ENCODE measurements around the gene ROR1.

The ROR1 gene

DNA sequence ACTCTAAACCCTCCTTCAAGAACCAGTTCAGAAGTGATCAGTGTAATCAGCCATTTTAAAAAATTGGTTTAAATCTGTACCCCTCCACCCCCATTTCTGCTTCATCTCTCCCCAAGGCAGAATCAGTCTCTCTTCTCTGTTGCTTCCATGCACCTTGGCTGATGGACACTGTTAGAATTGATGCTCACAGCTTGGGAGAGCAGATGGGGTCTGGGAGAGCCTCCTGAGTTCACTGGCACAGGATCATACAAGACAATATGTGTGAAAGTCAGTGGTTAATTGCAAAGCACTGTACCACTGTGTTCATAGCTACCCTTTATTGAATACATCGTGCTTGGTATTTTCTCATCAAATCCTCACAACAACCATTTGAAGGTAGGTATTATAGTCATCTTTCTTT is 140.9 kb downstream of the ROR1 start:
- TF ChIP-seq, protein P1, sequence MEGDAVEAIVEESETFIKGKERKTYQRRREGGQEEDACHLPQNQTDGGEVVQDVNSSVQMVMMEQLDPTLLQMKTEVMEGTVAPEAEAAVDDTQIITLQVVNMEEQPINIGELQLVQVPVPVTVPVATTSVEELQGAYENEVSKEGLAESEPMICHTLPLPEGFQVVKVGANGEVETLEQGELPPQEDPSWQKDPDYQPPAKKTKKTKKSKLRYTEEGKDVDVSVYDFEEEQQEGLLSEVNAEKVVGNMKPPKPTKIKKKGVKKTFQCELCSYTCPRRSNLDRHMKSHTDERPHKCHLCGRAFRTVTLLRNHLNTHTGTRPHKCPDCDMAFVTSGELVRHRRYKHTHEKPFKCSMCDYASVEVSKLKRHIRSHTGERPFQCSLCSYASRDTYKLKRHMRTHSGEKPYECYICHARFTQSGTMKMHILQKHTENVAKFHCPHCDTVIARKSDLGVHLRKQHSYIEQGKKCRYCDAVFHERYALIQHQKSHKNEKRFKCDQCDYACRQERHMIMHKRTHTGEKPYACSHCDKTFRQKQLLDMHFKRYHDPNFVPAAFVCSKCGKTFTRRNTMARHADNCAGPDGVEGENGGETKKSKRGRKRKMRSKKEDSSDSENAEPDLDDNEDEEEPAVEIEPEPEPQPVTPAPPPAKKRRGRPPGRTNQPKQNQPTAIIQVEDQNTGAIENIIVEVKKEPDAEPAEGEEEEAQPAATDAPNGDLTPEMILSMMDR (IDR thresholded peaks at IDR 0.05): no peak
- H2AFZ ChIP-seq: no peak overlapping the region
- peaks cover 13% of the 10 kb centered on the region for H3K4me1 ChIP-seq
- no peak overlapping the region for H3K4me2 ChIP-seq (ENCODE audit: low read length)
- H3K27me3 ChIP-seq (ENCODE audit: control insufficient read depth, insufficient read depth, low read length): no peaks in the 10 kb centered on the region
- no peaks in the 10 kb centered on the region for H3K9me3 ChIP-seq (ENCODE audit: control insufficient read depth, low read length)
- peaks cover 2% of the 10 kb centered on the region for H3K79me2 ChIP-seq
- no peak overlapping the region for H3K9ac ChIP-seq
- H3K36me3 ChIP-seq (ENCODE audit: control insufficient read depth, insufficient read depth, low read length): no peaks in the 10 kb centered on the region
- H3K4me3 ChIP-seq (ENCODE audit: low read depth, low read length): no peak overlapping the region
- no peak overlapping the region for H3K27ac ChIP-seq

DNA sequence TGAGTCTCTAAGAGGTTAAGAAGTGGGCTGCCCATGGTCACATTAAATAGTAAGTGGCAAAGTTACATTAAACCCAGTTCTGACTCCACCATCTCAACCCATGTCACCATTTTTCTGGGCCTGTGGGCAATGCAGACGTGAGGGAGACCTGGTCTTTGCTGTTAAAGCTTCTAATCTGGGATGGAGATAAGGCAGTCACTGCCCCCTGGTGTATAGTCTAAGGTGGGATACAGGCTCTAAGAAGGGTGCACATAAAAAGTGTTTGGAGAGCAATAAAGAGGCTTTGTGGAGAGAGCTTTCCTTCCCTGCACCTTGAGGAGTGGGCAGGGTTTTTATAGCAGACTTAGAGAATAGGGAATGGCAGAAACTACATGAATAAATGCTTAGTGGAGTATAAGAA is 141.3 kb downstream of the ROR1 start:
- H3K27ac ChIP-seq: no peak overlapping the region
- no peaks in the 10 kb centered on the region for H3K9me3 ChIP-seq (ENCODE audit: control insufficient read depth, low read length)
- no peaks in the 10 kb centered on the region for H3K27me3 ChIP-seq (ENCODE audit: control insufficient read depth, insufficient read depth, low read length)
- H2AFZ ChIP-seq: no peak overlapping the region
- no peak overlapping the region for H3K4me2 ChIP-seq (ENCODE audit: low read length)
- TF ChIP-seq, protein P1 (IDR thresholded peaks at IDR 0.05): no peak
- peaks cover 13% of the 10 kb centered on the region for H3K4me1 ChIP-seq
- no peak overlapping the region for H3K4me3 ChIP-seq (ENCODE audit: low read depth, low read length)
- no peaks in the 10 kb centered on the region for H3K36me3 ChIP-seq (ENCODE audit: control insufficient read depth, insufficient read depth, low read length)
- peaks cover 2% of the 10 kb centered on the region for H3K79me2 ChIP-seq
- H3K9ac ChIP-seq: no peak overlapping the region

DNA sequence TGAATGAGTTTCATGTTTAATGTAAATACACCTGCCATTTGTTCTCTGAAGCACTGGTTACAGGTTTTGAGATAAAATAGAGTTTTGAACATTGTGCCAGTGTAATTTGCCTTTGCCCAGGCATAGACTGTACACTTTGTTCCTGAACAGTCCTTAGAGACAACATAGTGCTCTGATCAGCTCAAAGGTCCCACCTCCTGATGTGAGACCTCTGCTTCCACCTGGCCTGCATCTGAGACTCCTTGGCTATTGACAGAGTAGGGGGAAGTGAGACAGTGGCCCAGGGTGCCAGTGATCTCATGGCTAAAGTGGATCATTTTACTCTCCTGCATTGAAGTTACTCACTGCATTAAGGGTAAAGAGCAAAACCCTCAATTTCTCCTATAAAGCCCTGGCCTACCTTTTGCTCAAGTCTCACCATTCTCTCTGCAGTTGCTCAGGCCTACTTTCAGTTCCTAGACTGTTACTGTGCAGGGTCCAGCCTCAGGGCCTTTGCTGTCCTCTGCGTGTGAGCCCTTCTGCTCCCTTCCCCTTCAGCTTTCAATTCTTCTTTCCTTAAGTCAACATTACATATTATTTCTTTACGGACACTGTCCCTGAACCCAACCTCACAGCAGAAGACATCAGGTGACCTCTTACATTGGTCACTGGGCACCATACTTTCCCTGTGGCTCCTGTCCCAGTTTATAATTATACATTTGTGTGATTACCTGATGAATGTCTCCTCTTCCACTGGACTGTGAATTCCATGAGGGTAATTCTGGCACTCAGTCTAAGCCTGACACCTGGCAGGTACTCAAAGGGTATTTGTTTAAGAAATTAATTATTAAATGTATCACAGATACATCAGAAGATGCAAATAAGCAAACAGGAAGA is 142.9 kb downstream of the ROR1 start:
- TF ChIP-seq, protein P1 (IDR thresholded peaks at IDR 0.05): no peak
- no peaks in the 10 kb centered on the region for H3K27me3 ChIP-seq (ENCODE audit: control insufficient read depth, insufficient read depth, low read length)
- no peak overlapping the region for H2AFZ ChIP-seq
- H3K27ac ChIP-seq: no peak overlapping the region
- peaks cover 13% of the 10 kb centered on the region for H3K4me1 ChIP-seq
- no peak overlapping the region for H3K4me3 ChIP-seq (ENCODE audit: low read depth, low read length)
- H3K4me2 ChIP-seq (ENCODE audit: low read length): no peak overlapping the region
- H3K9me3 ChIP-seq (ENCODE audit: control insufficient read depth, low read length): no peaks in the 10 kb centered on the region
- H3K36me3 ChIP-seq (ENCODE audit: control insufficient read depth, insufficient read depth, low read length): no peaks in the 10 kb centered on the region
- H3K79me2 ChIP-seq: peaks cover 2% of the 10 kb centered on the region
- no peak overlapping the region for H3K9ac ChIP-seq

DNA sequence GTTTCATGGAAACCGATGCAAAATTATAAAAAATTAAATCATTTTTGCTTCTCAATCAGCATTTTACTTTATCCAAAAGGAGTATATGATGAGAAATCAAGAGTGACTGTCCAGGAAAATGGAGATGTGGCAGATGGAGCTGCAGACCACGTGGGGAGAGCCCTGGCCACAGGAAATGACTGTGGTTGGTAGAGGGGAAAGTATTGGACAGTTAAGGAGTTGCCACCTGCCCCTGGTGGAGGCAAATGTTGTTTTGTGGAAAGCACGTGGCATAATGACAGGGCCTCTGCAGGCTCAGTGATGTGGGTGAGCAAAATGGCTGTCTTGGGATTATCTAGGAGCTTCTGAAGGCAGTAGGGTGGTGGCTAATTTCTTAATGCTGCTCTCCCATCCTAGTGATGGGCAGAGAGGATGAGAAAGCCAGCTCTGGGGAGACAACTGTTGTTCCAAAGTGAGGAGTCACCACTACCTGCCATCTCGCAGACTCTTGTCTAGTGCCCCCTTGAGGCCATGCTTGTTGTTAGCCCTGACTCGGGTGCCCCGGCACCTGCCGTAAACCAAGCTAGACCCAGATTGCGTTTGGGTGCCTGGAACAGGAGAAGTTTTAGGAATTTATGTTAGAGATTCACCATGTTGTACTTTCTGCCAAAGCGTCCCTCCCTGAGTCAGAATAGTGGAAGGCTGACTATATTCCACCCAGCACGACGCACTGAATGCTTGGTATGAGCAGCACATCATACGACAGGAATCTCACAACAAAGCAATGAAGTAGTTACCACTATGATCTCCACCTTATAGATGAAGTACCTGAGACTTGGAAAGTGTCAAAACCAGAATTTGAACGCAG is 144.0 kb downstream of the ROR1 start:
- H3K4me3 ChIP-seq (ENCODE audit: low read depth, low read length): no peak overlapping the region
- no peaks in the 10 kb centered on the region for H3K36me3 ChIP-seq (ENCODE audit: control insufficient read depth, insufficient read depth, low read length)
- H3K9me3 ChIP-seq (ENCODE audit: control insufficient read depth, low read length): no peaks in the 10 kb centered on the region
- H2AFZ ChIP-seq: no peak overlapping the region
- H3K27me3 ChIP-seq (ENCODE audit: control insufficient read depth, insufficient read depth, low read length): no peaks in the 10 kb centered on the region
- peaks cover 9% of the 10 kb centered on the region for H3K4me1 ChIP-seq
- peaks cover 2% of the 10 kb centered on the region for H3K79me2 ChIP-seq
- TF ChIP-seq, protein P1 (IDR thresholded peaks at IDR 0.05): no peak
- H3K4me2 ChIP-seq (ENCODE audit: low read length): no peak overlapping the region
- no peak overlapping the region for H3K9ac ChIP-seq
- H3K27ac ChIP-seq: no peak overlapping the region

All from parathyroid adenoma (tissue), 2 donors.